ENCODE measurements around the gene KCNN1. TPM values are rescaled to one million over a fixed set of nuclear protein-coding genes. Genes with fewer than 3 reads are reported as not detected.
A peak's percentile ranks its signal among the peaks of the same experiment; 100 is the strongest.

The KCNN1 gene
- total and polyA plus RNA-seq, 2 of the 4 experiments (the other 2 are of a cell fraction), result 0.09 TPM; not detected in 1

DNA sequence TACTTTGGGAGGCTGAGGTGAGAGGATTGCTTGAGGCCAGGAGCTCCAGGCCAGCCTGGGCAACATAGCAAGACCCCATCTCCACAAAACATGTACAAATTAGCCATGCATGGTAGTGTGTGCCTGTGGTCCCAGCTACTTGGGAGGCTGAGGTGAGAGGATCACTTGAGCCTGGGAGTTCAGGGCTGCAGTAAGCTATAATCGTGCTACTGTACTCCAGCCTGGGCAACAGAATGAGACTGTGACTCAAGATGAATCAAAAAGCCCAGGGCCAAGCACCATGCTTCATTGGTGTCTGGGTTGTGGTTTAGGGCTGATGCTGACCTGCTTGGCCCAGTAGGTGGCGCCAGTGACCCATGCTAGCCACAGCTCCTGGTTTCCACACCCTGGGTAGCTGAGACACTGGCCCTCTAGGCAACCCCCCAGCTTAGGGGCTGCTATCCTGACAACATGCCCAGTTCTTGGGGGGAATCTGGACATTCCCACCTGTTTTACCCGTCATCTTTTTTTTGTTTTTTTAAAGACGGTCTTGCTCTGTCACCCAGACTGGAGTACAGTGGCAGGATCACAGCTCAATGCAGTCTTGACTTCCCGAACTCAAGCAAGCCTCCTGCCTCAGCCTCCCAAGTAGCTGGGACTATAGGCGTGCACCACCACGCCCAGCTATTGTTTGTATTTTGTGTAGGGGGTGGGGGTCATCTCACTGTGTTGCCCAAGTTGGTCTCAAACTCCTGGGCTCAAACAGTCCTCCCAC, 28.6 kb upstream of the KCNN1 start (continued):
- TF ChIP-seq CTCF (conservative IDR thresholded peaks at IDR 0.05; ENCODE audit: low read depth, low read length), result peak; percentile 98

DNA sequence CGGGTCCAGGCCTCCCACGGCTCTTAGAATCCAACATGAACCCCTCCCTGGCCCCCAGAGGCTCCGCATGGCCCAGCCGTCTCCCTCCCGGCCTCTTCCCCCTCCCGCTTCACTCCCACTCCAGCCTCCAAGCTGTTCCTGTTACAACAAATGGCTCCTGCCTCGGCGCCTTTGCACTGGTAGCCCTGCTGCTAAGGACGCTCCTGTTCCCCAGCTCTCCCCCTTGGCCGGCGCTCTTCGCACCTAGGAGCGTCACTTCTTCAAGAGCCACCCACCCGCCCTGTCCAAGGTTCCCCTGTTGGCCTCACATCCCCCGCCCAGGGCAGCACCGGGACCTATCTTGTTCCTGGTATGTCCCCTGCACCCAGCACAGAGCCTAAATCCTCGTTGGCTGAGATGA, 24.7 kb upstream of the KCNN1 start:
- 78% methylated on average over 11 of the region's 17 CpGs; no CpG with 5 or more reads in 1 of the 2 experiments for WGBS, 2 experiments (ENCODE audit: extremely low coverage in 2 of 2, insufficient read length in 1 of 2)
- POLR2A ChIA-PET (ENCODE audit: unreplicated experiment), result no interaction called here
- DNase-seq, result no peak
- TF ChIP-seq, protein P1, sequence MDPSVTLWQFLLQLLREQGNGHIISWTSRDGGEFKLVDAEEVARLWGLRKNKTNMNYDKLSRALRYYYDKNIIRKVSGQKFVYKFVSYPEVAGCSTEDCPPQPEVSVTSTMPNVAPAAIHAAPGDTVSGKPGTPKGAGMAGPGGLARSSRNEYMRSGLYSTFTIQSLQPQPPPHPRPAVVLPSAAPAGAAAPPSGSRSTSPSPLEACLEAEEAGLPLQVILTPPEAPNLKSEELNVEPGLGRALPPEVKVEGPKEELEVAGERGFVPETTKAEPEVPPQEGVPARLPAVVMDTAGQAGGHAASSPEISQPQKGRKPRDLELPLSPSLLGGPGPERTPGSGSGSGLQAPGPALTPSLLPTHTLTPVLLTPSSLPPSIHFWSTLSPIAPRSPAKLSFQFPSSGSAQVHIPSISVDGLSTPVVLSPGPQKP (IDR thresholded peaks at IDR 0.05; ENCODE audit: borderline replicate concordance, low read depth, low read length), result no peak
- TF ChIP-seq RAD21 (IDR thresholded peaks at IDR 0.05; ENCODE audit: low read length), result no peak
- TF ChIP-seq BHLHE40 (IDR thresholded peaks at IDR 0.05; ENCODE audit: low read depth, low read length), result no peak
- no peak for TF ChIP-seq USF2 (IDR thresholded peaks at IDR 0.05; ENCODE audit: low read depth, low read length)
- TF ChIP-seq FOS (IDR thresholded peaks at IDR 0.05; ENCODE audit: low read depth, low read length), result no peak
- no peak for TF ChIP-seq RFX5 (IDR thresholded peaks at IDR 0.05; ENCODE audit: low read depth, low read length)
- TF ChIP-seq CEBPB (IDR thresholded peaks at IDR 0.05; ENCODE audit: low read depth, low read length), result no peak
- no peak for TF ChIP-seq SMC3 (IDR thresholded peaks at IDR 0.05; ENCODE audit: low read depth, low read length)
- TF ChIP-seq POLR2A (IDR thresholded peaks at IDR 0.05; ENCODE audit: low read depth, low read length), result no peak
- no peak for TF ChIP-seq RCOR1 (IDR thresholded peaks at IDR 0.05; ENCODE audit: insufficient replicate concordance, low read length)
- no peak for TF ChIP-seq MAFK (IDR thresholded peaks at IDR 0.05; ENCODE audit: low read depth, low read length)
- no peak for TF ChIP-seq MAZ (IDR thresholded peaks at IDR 0.05; ENCODE audit: borderline replicate concordance, low read depth, low read length)

More for the DNA sequence above, 24.7 kb upstream of the KCNN1 start:
- Histone ChIP-seq H3K4ac (ENCODE audit: low read depth, low read length) (no peak overlapping the region), H2BK15ac (ENCODE audit: low read depth, low read length) (no peak overlapping the region), H4K20me1 (ENCODE audit: insufficient read depth, low read length) (peaks cover 38% of the 10 kb centered on the region), H2AK5ac (ENCODE audit: low read depth, low read length) (no peak overlapping the region), H3K18ac (ENCODE audit: low read depth, low read length) (no peak overlapping the region), H3K4me2 (ENCODE audit: low read depth, low read length) (no peak overlapping the region), H3K4me3 (ENCODE audit: insufficient read depth, low read depth, low read length) (no peak overlapping the region), H2BK120ac (ENCODE audit: low read depth, low read length) (no peak overlapping the region), H3K4me1 (ENCODE audit: control insufficient read depth, insufficient read depth, low read length) (peaks cover 3% of the 10 kb centered on the region), H3K27me3 (ENCODE audit: control insufficient read depth, insufficient read depth, low read length) (no peaks in the 10 kb centered on the region), H3K56ac (ENCODE audit: extremely low read depth, insufficient read depth, low read length) (no peak overlapping the region), H3K36me3 (ENCODE audit: control insufficient read depth, insufficient read depth, low read length) (peaks cover 6% of the 10 kb centered on the region; the same call in 1 of the 2 replicates), H3K14ac (replicated peaks; ENCODE audit: low read depth, low read length) (no peak overlapping the region), H3K9ac (ENCODE audit: low read depth, low read length) (no peak overlapping the region), H4K5ac (ENCODE audit: low read depth, low read length) (no peak overlapping the region), H4K8ac (ENCODE audit: low read depth in 2 of 2, low read length in 2 of 2) (no peak overlapping the region), H2BK5ac (ENCODE audit: low read depth, low read length, poor library complexity, severe bottlenecking) (no peak overlapping the region), H3K9me1 (ENCODE audit: insufficient read depth, low read length) (0 out of 2 replicates have a peak, but pooled peaks cover 3% of the 10 kb centered on the region), H2BK20ac (ENCODE audit: low read depth, low read length) (no peak overlapping the region), H4K91ac (ENCODE audit: insufficient read depth, low read depth, low read length) (no peak overlapping the region), H3K9me3 (ENCODE audit: control insufficient read depth, insufficient read depth, low read length) (no peaks in the 10 kb centered on the region), H3K23ac (ENCODE audit: low read depth, low read length) (no peak overlapping the region), H3K79me1 (ENCODE audit: low read depth in 1 of 2, low read length in 2 of 2) (peaks cover 0 to 4% of the 10 kb centered on the region in 2 experiments; a peak in 1 of 4 replicates), H2AK9ac (replicated peaks; ENCODE audit: low read depth, low read length, poor library complexity) (peak overlapping the region; percentile 28), H3K27ac (ENCODE audit: insufficient read depth, low read length) (no peak overlapping the region), H2AFZ (replicated peaks; ENCODE audit: low read length, poor library complexity) (no peak overlapping the region)
- CTCF ChIA-PET, result no interaction called here
- BruUV-seq (replicated peaks), result no TSS peak
- in situ Hi-C loops (cut with MboI; ENCODE audit: low sequenced_read_pairs) (loop anchor here (25.0 kb wide), 1 partner anchor 120 kb away; no protein-coding TSS in a partner anchor), intact Hi-C loops (cut with micrococcal nuclease) (no loop called here), dilution Hi-C loops (cut with HindIII; ENCODE audit: low sequenced_read_pairs, unreplicated experiment) (no loop called here)
- ATAC-seq (ENCODE audit: low read depth), result no peak

All from IMR-90 (cell line).